KMS-11 (cell line): ENCODE measurements around the gene NMNAT1.

Experiments used
- H2AFZ ChIP-seq: fragments of 200-600 bp; sonication (generic); 2 replicates; pipeline ENCODE4 v1.6.1; 2016; ENCODE audit warnings: antibody characterized with exemption, mixed run types, low read depth
- H3K27ac ChIP-seq: fragments of 200-600 bp; sonication (generic); 2 replicates; pipeline ENCODE4 v1.6.1; 2016; ENCODE audit warnings: mild to moderate bottlenecking, mixed run types
- H3K27me3 ChIP-seq: fragments of 200-600 bp; sonication (generic); 2 replicates; pipeline ENCODE4 v1.6.1; 2017; ENCODE audit warnings: mild to moderate bottlenecking, low read depth, mixed run types, moderate library complexity; ENCODE audit not compliant: insufficient read depth
- H3K36me3 ChIP-seq: fragments of 200-600 bp; sonication (generic); 2 replicates; pipeline ENCODE4 v1.6.1; 2017; ENCODE audit warnings: mild to moderate bottlenecking, mixed run types; ENCODE audit not compliant: insufficient read depth
- H3K4me1 ChIP-seq: fragments of 200-600 bp; sonication (generic); 2 replicates; pipeline ENCODE4 v1.6.1; 2016; ENCODE audit warnings: mild to moderate bottlenecking, low read depth, mixed run types; ENCODE audit not compliant: poor library complexity, severe bottlenecking
- H3K4me2 ChIP-seq: fragments of 200-600 bp; sonication (generic); 2 replicates; pipeline ENCODE4 v1.7.0; 2016; ENCODE audit warnings: mild to moderate bottlenecking, mixed run types
- H3K4me3 ChIP-seq: fragments of 200-600 bp; sonication (generic); IDR thresholded peaks from 2 replicates; pipeline ENCODE4 v1.6.1; 2017; ENCODE audit warnings: low read depth, low read length, mixed read lengths; ENCODE audit not compliant: insufficient read depth
- H3K79me2 ChIP-seq: fragments of 200-600 bp; sonication (generic); 2 replicates; pipeline ENCODE4 v1.6.1; 2016; ENCODE audit warnings: low read depth, mixed run types; ENCODE audit not compliant: insufficient read depth
- H3K9ac ChIP-seq: fragments of 200-600 bp; sonication (generic); 2 replicates; pipeline ENCODE4 v1.6.1; 2016; ENCODE audit warnings: mild to moderate bottlenecking, mixed run types
- H4K20me1 ChIP-seq: fragments of 200-600 bp; sonication (generic); 2 replicates; pipeline ENCODE4 v1.6.1; 2016; ENCODE audit warnings: mild to moderate bottlenecking, mixed run types; ENCODE audit not compliant: insufficient read depth
- TF ChIP-seq, protein P1 (sequence below): fragments of 200-600 bp; sonication (generic); conservative IDR thresholded peaks from 2 replicates; pipeline ENCODE4 v1.6.1; 2017; ENCODE audit warnings: low read depth, mild to moderate bottlenecking, antibody characterized with exemption, low read length, moderate library complexity, mixed read lengths

Gene NMNAT1

DNA sequence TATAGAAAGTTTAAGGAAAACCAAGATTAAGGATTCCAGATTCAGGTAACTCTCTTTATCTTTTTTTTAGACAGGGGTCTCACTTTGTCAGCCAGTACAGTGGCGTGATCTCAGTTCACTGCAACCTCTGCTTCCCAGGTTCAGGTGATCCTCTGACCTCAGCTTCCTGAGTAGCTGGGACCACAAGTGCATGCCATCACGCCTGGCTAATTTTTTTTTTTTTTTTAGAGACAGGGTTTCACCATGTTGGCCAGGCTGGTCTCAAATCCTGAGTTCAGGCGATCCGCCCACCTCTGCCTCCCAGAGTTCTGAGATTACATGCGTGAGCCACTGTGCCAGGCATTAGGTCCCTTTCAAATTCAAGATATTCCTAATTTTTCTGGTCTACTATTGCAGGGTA lies 16.0 kb upstream of the NMNAT1 start:
- no peaks in the 10 kb centered on the region for H3K36me3 ChIP-seq
- H3K4me2 ChIP-seq: no peak overlapping the region
- no peak overlapping the region for H3K27ac ChIP-seq
- no peaks in the 10 kb centered on the region for H3K27me3 ChIP-seq
- no peak overlapping the region for H2AFZ ChIP-seq
- TF ChIP-seq, protein P1, sequence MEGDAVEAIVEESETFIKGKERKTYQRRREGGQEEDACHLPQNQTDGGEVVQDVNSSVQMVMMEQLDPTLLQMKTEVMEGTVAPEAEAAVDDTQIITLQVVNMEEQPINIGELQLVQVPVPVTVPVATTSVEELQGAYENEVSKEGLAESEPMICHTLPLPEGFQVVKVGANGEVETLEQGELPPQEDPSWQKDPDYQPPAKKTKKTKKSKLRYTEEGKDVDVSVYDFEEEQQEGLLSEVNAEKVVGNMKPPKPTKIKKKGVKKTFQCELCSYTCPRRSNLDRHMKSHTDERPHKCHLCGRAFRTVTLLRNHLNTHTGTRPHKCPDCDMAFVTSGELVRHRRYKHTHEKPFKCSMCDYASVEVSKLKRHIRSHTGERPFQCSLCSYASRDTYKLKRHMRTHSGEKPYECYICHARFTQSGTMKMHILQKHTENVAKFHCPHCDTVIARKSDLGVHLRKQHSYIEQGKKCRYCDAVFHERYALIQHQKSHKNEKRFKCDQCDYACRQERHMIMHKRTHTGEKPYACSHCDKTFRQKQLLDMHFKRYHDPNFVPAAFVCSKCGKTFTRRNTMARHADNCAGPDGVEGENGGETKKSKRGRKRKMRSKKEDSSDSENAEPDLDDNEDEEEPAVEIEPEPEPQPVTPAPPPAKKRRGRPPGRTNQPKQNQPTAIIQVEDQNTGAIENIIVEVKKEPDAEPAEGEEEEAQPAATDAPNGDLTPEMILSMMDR: no peak
- H4K20me1 ChIP-seq: no peaks in the 10 kb centered on the region
- no peaks in the 10 kb centered on the region for H3K4me1 ChIP-seq
- no peaks in the 10 kb centered on the region for H3K79me2 ChIP-seq
- no peak overlapping the region for H3K9ac ChIP-seq
- H3K4me3 ChIP-seq: no peak overlapping the region

DNA sequence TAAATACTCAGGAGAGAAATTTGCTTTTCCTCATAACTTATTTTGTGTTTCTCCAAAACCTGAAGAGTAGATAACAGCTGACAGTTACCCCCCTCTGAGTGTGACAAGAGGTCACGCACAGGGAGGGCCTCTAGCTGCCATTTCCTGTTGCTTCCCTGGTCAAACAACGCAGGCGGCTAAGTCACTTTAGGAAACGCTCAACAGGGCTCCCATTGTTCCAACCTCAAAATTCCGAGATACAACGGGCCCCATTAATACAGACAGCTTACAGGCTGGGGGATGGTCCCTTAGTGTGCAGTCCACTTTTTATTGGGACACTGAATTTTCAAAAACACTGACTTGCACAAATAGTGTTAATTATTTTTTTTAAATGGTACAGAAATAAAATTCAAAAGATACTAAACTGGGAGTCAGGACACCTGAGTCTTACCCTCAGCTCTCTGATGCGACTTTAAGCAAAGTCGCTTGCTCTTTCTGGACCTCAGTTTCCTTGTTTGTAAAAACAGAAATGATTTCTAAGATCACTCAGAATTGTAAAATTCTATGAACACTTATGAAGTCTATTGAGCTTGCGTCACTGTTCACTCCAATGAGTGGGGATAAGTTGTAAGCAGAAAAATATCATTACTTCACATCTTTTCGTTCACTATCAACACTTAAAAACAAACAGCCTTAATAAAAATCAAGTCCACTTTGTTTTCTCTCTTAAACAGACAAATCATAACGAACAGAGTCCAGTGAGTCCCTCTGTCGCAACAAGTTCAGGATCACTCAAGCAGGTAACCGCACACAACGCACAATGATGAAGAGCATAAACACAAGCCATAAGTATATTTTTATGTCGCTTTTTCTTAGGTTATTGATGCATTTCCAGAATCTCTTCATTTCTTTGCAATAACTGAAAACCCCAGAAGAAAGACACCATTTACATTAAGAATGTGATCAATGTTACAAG lies 13.6 kb upstream of the NMNAT1 start:
- no peaks in the 10 kb centered on the region for H3K79me2 ChIP-seq
- H3K4me1 ChIP-seq: no peaks in the 10 kb centered on the region
- TF ChIP-seq, protein P1: no peak
- no peak overlapping the region for H3K4me2 ChIP-seq
- H2AFZ ChIP-seq: no peak overlapping the region
- H3K36me3 ChIP-seq: no peaks in the 10 kb centered on the region
- H3K4me3 ChIP-seq: no peak overlapping the region
- H3K9ac ChIP-seq: no peak overlapping the region
- H3K27ac ChIP-seq: no peak overlapping the region
- no peaks in the 10 kb centered on the region for H3K27me3 ChIP-seq
- no peaks in the 10 kb centered on the region for H4K20me1 ChIP-seq

DNA sequence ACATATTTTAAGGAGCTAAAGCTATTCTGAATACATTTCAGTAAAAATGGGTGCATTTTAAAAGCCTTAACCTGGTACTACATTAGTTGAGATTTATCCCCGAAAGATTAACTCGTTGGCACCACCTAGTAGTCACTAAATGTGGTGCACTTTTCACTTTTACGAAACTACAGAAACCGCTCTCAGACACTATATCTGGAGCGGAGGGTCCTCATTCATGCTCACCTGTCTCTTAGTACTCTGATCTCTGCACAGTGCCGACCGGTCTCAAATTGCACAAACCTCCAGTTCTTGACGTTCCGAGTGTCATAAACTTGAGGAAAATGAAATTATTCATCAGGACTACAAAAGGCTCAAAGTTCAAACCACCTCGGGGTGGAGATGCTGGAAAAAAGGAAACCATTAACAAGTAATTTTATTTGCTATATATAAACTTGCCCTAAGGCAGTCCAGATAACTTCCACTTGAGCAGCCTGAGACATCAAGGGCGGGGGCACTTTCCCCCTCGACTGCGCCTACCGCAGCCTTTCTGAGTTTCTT lies 806 bp upstream of the NMNAT1 start:
- peaks cover 14% of the 10 kb centered on the region for H3K4me1 ChIP-seq
- peak overlapping the region; percentile 88 for H3K4me3 ChIP-seq
- H3K27me3 ChIP-seq: no peaks in the 10 kb centered on the region
- peaks cover 16% of the 10 kb centered on the region; the same call in 1 of the 2 replicates for H3K79me2 ChIP-seq
- peak overlapping the region; percentile 82 for H3K27ac ChIP-seq
- no peaks in the 10 kb centered on the region for H3K36me3 ChIP-seq
- peak overlapping the region; percentile 98 for H3K4me2 ChIP-seq
- peak overlapping the region; percentile 85 for H3K9ac ChIP-seq
- TF ChIP-seq, protein P1: peak; percentile 77
- H4K20me1 ChIP-seq: no peaks in the 10 kb centered on the region
- H2AFZ ChIP-seq: peak overlapping the region; percentile 98

DNA sequence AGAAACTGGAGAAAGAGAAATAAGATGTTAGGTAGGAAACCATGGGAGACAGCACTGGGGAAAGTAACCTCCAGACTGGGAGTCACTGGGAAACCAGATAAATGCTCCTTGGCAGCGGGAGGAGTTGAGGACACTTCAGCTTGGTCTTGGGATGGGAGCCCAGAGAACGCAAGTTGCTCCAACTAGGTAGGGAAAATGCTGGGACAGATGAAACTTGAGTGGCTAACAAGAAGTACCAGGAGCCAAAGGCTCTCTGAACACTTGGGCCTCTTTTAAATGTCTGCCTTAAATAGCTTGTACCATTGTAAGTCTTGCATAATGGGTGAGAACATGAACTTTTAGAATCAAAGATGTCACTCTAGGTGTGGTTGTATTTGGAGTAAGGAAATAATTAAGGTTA lies 3.0 kb downstream of the NMNAT1 start:
- Histone ChIP-seq H3K4me1 (peaks cover 31% of the 10 kb centered on the region), H2AFZ (no peak overlapping the region), H3K79me2 (peaks cover 16% of the 10 kb centered on the region; the same call in 1 of the 2 replicates), H3K4me2 (no peak overlapping the region), H3K9ac (no peak overlapping the region), H3K27me3 (no peaks in the 10 kb centered on the region), H3K4me3 (no peak overlapping the region), H4K20me1 (no peaks in the 10 kb centered on the region), H3K27ac (no peak overlapping the region), H3K36me3 (no peaks in the 10 kb centered on the region)
- TF ChIP-seq, protein P1: no peak
